PC-9 (cell line): Measurements from ENCODE around the gene RAB25. TPM values are rescaled to one million over a fixed set of nuclear protein-coding genes. Genes with fewer than 3 reads are reported as not detected.
A peak's percentile ranks its signal among the peaks of the same experiment; 100 is the strongest.

Experiments
- BruUV-seq: library from RNA; stranded (reverse); fragments of 400-500 nt; replicated peaks from 2 replicates; lab custom pipeline; 2021; lab: Mats Ljungman, UMichigan
- CTCF ChIA-PET: fragments of 300-600 bp; sonication (Branson Sonifier 250); formaldehyde crosslinking; loops from one replicate; lab custom pipeline; 2022; ENCODE audit warnings: antibody characterized with exemption; lab: Charles Lee
- POLR2A ChIA-PET: fragments of 300-600 bp; sonication (Branson Sonifier 250); formaldehyde crosslinking; loops from one replicate; lab custom pipeline; 2022; ENCODE audit warnings: antibody characterized with exemption; ENCODE audit not compliant: unreplicated experiment; lab: Charles Lee
- DNase-seq, 2 experiments: peaks; one replicate each; pipeline versions ENCODE4 v3.0.0 to v3.0.0-alpha.2; 2015 to 2022; ENCODE audit warnings: mixed read lengths in 1 of 2
- H2AFZ ChIP-seq: fragments of 200-600 bp; sonication (generic); 2 replicates; pipeline ENCODE4 v1.8.1; 2017; ENCODE audit warnings: antibody characterized with exemption
- H3F3A ChIP-seq: fragments of 200-600 bp; sonication (generic); 2 replicates; pipeline ENCODE4 v1.8.1; 2017; ENCODE audit warnings: antibody characterized with exemption, mild to moderate bottlenecking, low read depth; ENCODE audit not compliant: insufficient read depth
- H3K27ac ChIP-seq: fragments of 200-600 bp; sonication (generic); 2 replicates; pipeline ENCODE4 v1.6.1; 2016; ENCODE audit warnings: mixed run types
- H3K27me3 ChIP-seq: fragments of 200-600 bp; sonication (generic); 2 replicates; pipeline ENCODE4 v1.6.1; 2016; ENCODE audit warnings: low read depth, mixed run types; ENCODE audit not compliant: insufficient read depth
- H3K36me3 ChIP-seq: fragments of 200-600 bp; sonication (generic); 2 replicates; pipeline ENCODE4 v1.6.1; 2016; ENCODE audit warnings: low read depth, mixed run types
- H3K4me1 ChIP-seq: fragments of 200-600 bp; sonication (generic); replicated peaks from 2 replicates; pipeline ENCODE4 v1.6.1; 2016; ENCODE audit warnings: mixed run types; ENCODE audit not compliant: insufficient read depth
- H3K4me2 ChIP-seq: fragments of 200-600 bp; sonication (generic); 2 replicates; pipeline ENCODE4 v1.6.1; 2017; ENCODE audit warnings: mixed run types
- H3K4me3 ChIP-seq: fragments of 200-600 bp; sonication (generic); 2 replicates; pipeline ENCODE4 v1.6.1; 2016; ENCODE audit warnings: mixed run types
- H3K79me2 ChIP-seq: fragments of 200-600 bp; sonication (generic); 2 replicates; pipeline ENCODE4 v1.6.1; 2017; ENCODE audit warnings: low read depth, mixed run types
- H3K9me2 ChIP-seq: fragments of 200-600 bp; sonication (generic); 2 replicates; pipeline ENCODE4 v1.8.1; 2017; ENCODE audit warnings: mild to moderate bottlenecking; ENCODE audit not compliant: insufficient read depth
- H3K9me3 ChIP-seq: fragments of 200-600 bp; sonication (generic); 2 replicates; pipeline ENCODE4 v1.8.1; 2016; ENCODE audit warnings: low read depth; ENCODE audit not compliant: insufficient read depth
- H4K20me1 ChIP-seq: fragments of 200-600 bp; sonication (generic); 2 replicates; pipeline ENCODE4 v1.8.1; 2017; ENCODE audit not compliant: insufficient read depth
- EZH2 ChIP-seq: fragments of 200-600 bp; sonication (generic); IDR thresholded peaks from 2 replicates; pipeline ENCODE4 v1.8.0; 2017; ENCODE audit warnings: antibody characterized with exemption, low read depth
- intact Hi-C: fragments of 100-400 bp; cut with micrococcal nuclease; formaldehyde crosslinking; loops from one replicate; pipeline ENCODE4 v1.10.0; 2022; ENCODE audit not compliant: unreplicated experiment
- total RNA-seq: library from RNA; stranded (reverse); gene quantifications from 2 replicates; pipeline ENCODE4 v1.2.3, GENCODE V29; 2021
- TF ChIP-seq, protein P1 (sequence below): fragments of 200-600 bp; sonication (generic); conservative IDR thresholded peaks from 2 replicates; pipeline ENCODE4 v1.6.1; 2017; ENCODE audit warnings: mixed run types, antibody characterized with exemption, mild to moderate bottlenecking, moderate library complexity

Gene RAB25
- total RNA-seq, 1 experiment from 2014 or later: 129 TPM

- Histone ChIP-seq H3F3A (peaks cover 34% of the 10 kb centered on the region), H3K4me2 (peak overlapping the region; percentile 1; the same call in 1 of the 2 replicates), H3K27me3 (no peaks in the 10 kb centered on the region), H2AFZ (no peak overlapping the region), H3K27ac (no peak overlapping the region), H3K9me2 (no peaks in the 10 kb centered on the region), H4K20me1 (no peaks in the 10 kb centered on the region), H3K4me1 (peaks cover 90% of the 10 kb centered on the region), H3K4me3 (no peak overlapping the region), H3K9me3 (no peaks in the 10 kb centered on the region), H3K79me2 (no peaks in the 10 kb centered on the region), H3K36me3 (no peaks in the 10 kb centered on the region)
- intact Hi-C loops: no loop called here
- ChIA-PET CTCF (no interaction called here), POLR2A (no interaction called here)
- no peak for DNase-seq
- TF ChIP-seq EZH2: no peak
- TF ChIP-seq, protein P1, sequence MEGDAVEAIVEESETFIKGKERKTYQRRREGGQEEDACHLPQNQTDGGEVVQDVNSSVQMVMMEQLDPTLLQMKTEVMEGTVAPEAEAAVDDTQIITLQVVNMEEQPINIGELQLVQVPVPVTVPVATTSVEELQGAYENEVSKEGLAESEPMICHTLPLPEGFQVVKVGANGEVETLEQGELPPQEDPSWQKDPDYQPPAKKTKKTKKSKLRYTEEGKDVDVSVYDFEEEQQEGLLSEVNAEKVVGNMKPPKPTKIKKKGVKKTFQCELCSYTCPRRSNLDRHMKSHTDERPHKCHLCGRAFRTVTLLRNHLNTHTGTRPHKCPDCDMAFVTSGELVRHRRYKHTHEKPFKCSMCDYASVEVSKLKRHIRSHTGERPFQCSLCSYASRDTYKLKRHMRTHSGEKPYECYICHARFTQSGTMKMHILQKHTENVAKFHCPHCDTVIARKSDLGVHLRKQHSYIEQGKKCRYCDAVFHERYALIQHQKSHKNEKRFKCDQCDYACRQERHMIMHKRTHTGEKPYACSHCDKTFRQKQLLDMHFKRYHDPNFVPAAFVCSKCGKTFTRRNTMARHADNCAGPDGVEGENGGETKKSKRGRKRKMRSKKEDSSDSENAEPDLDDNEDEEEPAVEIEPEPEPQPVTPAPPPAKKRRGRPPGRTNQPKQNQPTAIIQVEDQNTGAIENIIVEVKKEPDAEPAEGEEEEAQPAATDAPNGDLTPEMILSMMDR: no peak
- no TSS peak for BruUV-seq
These were observed 47.8 kb downstream of the RAB25 start for GRCh38 chr1:156108664-156109241.

DNA sequence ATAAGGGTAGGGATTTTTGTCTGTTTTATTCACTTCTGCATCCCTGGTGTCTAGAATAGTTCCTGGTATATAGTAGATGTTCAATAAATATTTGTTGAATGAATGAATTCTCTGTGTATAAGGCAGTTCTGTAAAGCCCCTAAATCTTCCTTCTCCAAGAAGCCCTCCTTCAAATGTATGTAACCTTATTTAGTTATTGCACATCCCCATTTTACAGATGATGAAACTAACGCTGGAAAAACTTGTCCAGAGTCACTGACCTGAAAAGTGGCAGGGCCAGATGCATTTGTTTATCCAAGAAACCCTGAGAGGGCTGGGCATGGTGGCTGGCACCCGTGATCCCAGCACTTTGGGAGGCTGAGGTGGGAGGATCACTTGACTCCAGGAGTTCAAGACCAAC lies 49.3 kb downstream of the RAB25 start:
- TF ChIP-seq, protein P1: no peak
- no peak for TF ChIP-seq EZH2
- POLR2A ChIA-PET: no interaction called here
- Histone ChIP-seq H3K4me1 (peaks cover 77% of the 10 kb centered on the region), H3K27ac (no peak overlapping the region), H3K27me3 (no peaks in the 10 kb centered on the region), H3K9me3 (no peaks in the 10 kb centered on the region), H3F3A (peaks cover 32% of the 10 kb centered on the region), H2AFZ (no peak overlapping the region), H3K4me2 (no peak overlapping the region), H4K20me1 (peaks cover 6% of the 10 kb centered on the region; the same call in 1 of the 2 replicates), H3K9me2 (no peaks in the 10 kb centered on the region), H3K36me3 (no peaks in the 10 kb centered on the region), H3K79me2 (peaks cover 7% of the 10 kb centered on the region), H3K4me3 (no peak overlapping the region)
- intact Hi-C loops: no loop called here
- DNase-seq: no peak
- CTCF ChIA-PET: no interaction called here
- BruUV-seq: no TSS peak

DNA sequence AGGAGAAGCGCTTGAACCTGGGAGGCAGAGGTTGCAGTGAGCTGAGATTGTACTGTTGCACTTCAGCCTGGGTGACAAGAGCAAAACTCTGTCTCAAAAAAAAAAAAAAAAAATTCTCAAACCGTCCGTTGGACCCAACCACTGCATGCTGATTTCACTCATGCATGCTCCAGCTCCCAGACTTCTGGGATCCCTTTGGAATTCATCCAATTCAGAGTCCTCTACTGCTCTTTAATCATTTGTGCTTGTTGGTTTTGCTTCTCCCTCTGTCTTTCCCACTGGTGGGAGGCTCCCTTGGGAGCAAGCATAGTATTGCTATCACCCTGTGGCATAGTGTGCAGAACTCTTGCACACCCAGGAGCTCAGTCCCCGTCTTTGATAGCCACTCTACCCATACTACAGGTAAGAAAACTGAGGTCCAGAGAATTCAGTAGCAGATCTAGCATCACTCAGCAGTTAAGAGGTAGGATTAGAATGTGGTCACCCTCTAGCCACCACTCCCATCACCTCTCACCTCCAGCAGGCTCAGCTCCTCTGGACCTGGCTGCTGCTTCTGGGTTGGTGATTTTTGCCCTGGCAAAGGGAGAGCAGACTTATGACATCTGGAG lies 50.5 kb downstream of the RAB25 start:
- no TSS peak for BruUV-seq
- POLR2A ChIA-PET: no interaction called here
- H3K4me2 ChIP-seq: no peak overlapping the region
- intact Hi-C loops: no loop called here
- no peak overlapping the region for H3K4me3 ChIP-seq
- H4K20me1 ChIP-seq: peaks cover 16% of the 10 kb centered on the region
- CTCF ChIA-PET: interaction anchor here (0.8 kb wide), 1 partner anchor 11 kb away, joined by 8 read pairs; no protein-coding TSS in a partner anchor
- H3K79me2 ChIP-seq: peaks cover 19% of the 10 kb centered on the region
- no peaks in the 10 kb centered on the region for H3K9me3 ChIP-seq
- no peak overlapping the region for H3K27ac ChIP-seq
- H3F3A ChIP-seq: peaks cover 23% of the 10 kb centered on the region
- no peak for TF ChIP-seq EZH2
- TF ChIP-seq, protein P1: no peak
- H2AFZ ChIP-seq: no peak overlapping the region
- H3K9me2 ChIP-seq: no peaks in the 10 kb centered on the region
- no peak for DNase-seq
- H3K36me3 ChIP-seq: no peaks in the 10 kb centered on the region
- peaks cover 65% of the 10 kb centered on the region for H3K4me1 ChIP-seq
- no peaks in the 10 kb centered on the region for H3K27me3 ChIP-seq
